ENCODE results near the gene KPNA6. TPM values are rescaled to one million over a fixed set of nuclear protein-coding genes. Genes with fewer than 3 reads are reported as not detected.

Gene KPNA6
- total RNA-seq, 1 experiment from 2014 or later: 104 TPM

DNA sequence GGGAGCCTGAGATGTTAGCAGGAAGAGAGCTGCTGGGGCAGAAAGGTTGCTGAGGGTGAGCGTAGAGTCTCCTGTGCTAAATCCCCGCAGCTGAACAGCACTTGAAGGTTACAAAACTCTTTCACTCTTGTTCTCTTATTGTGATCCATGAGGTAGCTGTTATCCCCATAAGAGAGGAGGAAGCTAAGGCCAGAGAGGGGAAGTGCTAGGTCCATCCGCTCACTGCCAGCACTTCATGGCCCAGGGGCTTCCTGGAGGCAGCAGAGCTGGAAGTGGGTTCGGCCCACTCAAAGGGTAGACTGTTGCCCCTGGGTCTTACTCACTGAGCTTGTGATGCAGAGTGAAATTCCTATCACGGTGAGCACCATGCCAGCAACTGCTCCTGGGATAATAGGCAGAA is 108.7 kb downstream of the KPNA6 start:
- POLR2A ChIA-PET: interaction anchor here (0.6 to 1.1 kb wide), 2 partner anchors 119 to 121 kb away, joined by 4 to 8 read pairs; partner anchors contain the start of gene MARCKSL1
- H3K4me1 Mint-ChIP-seq: peaks cover 10% of the 10 kb centered on the region
- ATAC-seq (no peak), DNase-seq (ENCODE audit: low spot score) (no peak)
- H3K36me3 Mint-ChIP-seq: no peaks in the 10 kb centered on the region; the same call in 1 of the 2 replicates
- H3K27ac Mint-ChIP-seq: no peak overlapping the region
- CTCF ChIA-PET: interaction anchor here (1.1 to 2.8 kb wide), 10 partner anchors 16 to 262 kb away, joined by 3 to 69 read pairs (median 16); partner anchors contain the start of genes CCDC28B, FAM167B, LCK and TMEM39B
- TF ChIP-seq OVOL2 (CRISPR knock-in tag; IDR thresholded peaks at IDR 0.05; ENCODE audit: borderline replicate concordance) (no peak), MYBL2 (CRISPR knock-in tag; IDR thresholded peaks at IDR 0.05) (no peak), NR1H2 (CRISPR knock-in tag; IDR thresholded peaks at IDR 0.05) (no peak), SMAD3 (CRISPR knock-in tag; IDR thresholded peaks at IDR 0.05; ENCODE audit: borderline replicate concordance) (no peak), ZNF416 (CRISPR knock-in tag; IDR thresholded peaks at IDR 0.05) (no peak), ZNF138 (CRISPR knock-in tag; conservative IDR thresholded peaks at IDR 0.05) (no peak), ZNF232 (CRISPR knock-in tag; IDR thresholded peaks at IDR 0.05) (no peak)
- TF ChIP-seq, protein P1, sequence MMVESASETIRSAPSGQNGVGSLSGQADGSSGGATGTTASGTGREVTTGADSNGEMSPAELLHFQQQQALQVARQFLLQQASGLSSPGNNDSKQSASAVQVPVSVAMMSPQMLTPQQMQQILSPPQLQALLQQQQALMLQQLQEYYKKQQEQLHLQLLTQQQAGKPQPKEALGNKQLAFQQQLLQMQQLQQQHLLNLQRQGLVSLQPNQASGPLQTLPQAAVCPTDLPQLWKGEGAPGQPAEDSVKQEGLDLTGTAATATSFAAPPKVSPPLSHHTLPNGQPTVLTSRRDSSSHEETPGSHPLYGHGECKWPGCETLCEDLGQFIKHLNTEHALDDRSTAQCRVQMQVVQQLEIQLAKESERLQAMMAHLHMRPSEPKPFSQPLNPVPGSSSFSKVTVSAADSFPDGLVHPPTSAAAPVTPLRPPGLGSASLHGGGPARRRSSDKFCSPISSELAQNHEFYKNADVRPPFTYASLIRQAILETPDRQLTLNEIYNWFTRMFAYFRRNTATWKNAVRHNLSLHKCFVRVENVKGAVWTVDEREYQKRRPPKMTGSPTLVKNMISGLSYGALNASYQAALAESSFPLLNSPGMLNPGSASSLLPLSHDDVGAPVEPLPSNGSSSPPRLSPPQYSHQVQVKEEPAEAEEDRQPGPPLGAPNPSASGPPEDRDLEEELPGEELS (CRISPR knock-in tag; IDR thresholded peaks at IDR 0.05): no peak
- TF ChIP-seq, protein P2, sequence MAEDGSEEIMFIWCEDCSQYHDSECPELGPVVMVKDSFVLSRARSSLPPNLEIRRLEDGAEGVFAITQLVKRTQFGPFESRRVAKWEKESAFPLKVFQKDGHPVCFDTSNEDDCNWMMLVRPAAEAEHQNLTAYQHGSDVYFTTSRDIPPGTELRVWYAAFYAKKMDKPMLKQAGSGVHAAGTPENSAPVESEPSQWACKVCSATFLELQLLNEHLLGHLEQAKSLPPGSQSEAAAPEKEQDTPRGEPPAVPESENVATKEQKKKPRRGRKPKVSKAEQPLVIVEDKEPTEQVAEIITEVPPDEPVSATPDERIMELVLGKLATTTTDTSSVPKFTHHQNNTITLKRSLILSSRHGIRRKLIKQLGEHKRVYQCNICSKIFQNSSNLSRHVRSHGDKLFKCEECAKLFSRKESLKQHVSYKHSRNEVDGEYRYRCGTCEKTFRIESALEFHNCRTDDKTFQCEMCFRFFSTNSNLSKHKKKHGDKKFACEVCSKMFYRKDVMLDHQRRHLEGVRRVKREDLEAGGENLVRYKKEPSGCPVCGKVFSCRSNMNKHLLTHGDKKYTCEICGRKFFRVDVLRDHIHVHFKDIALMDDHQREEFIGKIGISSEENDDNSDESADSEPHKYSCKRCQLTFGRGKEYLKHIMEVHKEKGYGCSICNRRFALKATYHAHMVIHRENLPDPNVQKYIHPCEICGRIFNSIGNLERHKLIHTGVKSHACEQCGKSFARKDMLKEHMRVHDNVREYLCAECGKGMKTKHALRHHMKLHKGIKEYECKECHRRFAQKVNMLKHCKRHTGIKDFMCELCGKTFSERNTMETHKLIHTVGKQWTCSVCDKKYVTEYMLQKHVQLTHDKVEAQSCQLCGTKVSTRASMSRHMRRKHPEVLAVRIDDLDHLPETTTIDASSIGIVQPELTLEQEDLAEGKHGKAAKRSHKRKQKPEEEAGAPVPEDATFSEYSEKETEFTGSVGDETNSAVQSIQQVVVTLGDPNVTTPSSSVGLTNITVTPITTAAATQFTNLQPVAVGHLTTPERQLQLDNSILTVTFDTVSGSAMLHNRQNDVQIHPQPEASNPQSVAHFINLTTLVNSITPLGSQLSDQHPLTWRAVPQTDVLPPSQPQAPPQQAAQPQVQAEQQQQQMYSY (CRISPR knock-in tag; IDR thresholded peaks at IDR 0.05): no peak
- TF ChIP-seq, protein P3, sequence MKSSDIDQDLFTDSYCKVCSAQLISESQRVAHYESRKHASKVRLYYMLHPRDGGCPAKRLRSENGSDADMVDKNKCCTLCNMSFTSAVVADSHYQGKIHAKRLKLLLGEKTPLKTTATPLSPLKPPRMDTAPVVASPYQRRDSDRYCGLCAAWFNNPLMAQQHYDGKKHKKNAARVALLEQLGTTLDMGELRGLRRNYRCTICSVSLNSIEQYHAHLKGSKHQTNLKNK (CRISPR knock-in tag; IDR thresholded peaks at IDR 0.05): no peak
- H3K27me3 Mint-ChIP-seq (ENCODE audit: low read depth): no peaks in the 10 kb centered on the region
- H3K9me3 Mint-ChIP-seq: no peaks in the 10 kb centered on the region
- H3K4me3 Mint-ChIP-seq: no peak overlapping the region

DNA sequence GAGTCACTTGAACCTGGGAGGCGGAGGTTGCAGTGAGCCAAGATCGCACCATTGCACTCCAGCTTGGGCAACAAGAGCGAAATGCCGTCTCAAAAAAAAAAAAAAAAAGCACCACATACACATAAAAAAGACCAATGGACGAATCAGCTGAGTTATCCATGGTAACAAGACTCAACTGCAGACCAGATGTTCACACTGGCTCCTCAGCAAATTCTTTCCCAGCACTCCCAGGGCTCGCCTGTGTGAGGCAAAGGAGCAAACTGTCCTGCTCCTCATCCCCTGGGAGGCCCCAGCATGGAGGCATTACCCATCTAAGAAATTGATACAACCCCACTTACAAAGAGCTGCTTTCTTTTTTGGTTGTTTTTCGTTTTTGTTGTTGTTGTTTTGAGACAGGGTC is 111.2 kb downstream of the KPNA6 start:
- H3K9me3 Mint-ChIP-seq: no peaks in the 10 kb centered on the region
- ATAC-seq (no peak), DNase-seq (ENCODE audit: low spot score) (no peak)
- no peaks in the 10 kb centered on the region for H3K27me3 Mint-ChIP-seq (ENCODE audit: low read depth)
- no peak for TF ChIP-seq ATF1 (CRISPR knock-in tag; IDR thresholded peaks at IDR 0.05)
- TF ChIP-seq, protein P4, sequence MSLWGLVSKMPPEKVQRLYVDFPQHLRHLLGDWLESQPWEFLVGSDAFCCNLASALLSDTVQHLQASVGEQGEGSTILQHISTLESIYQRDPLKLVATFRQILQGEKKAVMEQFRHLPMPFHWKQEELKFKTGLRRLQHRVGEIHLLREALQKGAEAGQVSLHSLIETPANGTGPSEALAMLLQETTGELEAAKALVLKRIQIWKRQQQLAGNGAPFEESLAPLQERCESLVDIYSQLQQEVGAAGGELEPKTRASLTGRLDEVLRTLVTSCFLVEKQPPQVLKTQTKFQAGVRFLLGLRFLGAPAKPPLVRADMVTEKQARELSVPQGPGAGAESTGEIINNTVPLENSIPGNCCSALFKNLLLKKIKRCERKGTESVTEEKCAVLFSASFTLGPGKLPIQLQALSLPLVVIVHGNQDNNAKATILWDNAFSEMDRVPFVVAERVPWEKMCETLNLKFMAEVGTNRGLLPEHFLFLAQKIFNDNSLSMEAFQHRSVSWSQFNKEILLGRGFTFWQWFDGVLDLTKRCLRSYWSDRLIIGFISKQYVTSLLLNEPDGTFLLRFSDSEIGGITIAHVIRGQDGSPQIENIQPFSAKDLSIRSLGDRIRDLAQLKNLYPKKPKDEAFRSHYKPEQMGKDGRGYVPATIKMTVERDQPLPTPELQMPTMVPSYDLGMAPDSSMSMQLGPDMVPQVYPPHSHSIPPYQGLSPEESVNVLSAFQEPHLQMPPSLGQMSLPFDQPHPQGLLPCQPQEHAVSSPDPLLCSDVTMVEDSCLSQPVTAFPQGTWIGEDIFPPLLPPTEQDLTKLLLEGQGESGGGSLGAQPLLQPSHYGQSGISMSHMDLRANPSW (CRISPR knock-in tag; conservative IDR thresholded peaks at IDR 0.05; ENCODE audit: low read depth): no peak
- H3K27ac Mint-ChIP-seq: no peak overlapping the region
- peaks cover 13% of the 10 kb centered on the region for H3K4me1 Mint-ChIP-seq
- ChIA-PET CTCF (interaction anchor here (0.6 to 1.2 kb wide), 2 partner anchors 21 to 29 kb away, joined by 3 read pairs; no protein-coding TSS in a partner anchor), POLR2A (interaction anchor here (0.6 kb wide), 2 partner anchors 99 to 113 kb away, joined by 3 read pairs; no protein-coding TSS in a partner anchor)
- peaks cover 2% of the 10 kb centered on the region; the same call in 1 of the 2 replicates for H3K36me3 Mint-ChIP-seq
- no peak overlapping the region for H3K4me3 Mint-ChIP-seq

Data from WTC11 (cell line).